Lung (tissue), 12 donors: ENCODE results near the gene CNRIP1. TPM values are rescaled to one million over a fixed set of nuclear protein-coding genes. Genes with fewer than 3 reads are reported as not detected.
"Not testable (repeated sequence)": the region's sequence is repeated elsewhere in the genome, so short reads cannot be mapped to it uniquely, and the experiment has no call there.

Experiments
- ATAC-seq: fragments of 200-7000 bp; cut with Tn5 transposase; one replicate; pipeline ENCODE4 v1.9.1; 2020; ENCODE audit warnings: moderate number of reproducible peaks; ENCODE audit not compliant: insufficient read depth, low FRiP score
- DNase-seq, 3 donors: peaks; one replicate each; pipeline ENCODE4 v3.0.0-alpha.2; 2013 to 2017
- H3K27ac ChIP-seq, 2 donors: one replicate each; pipeline ENCODE4 v1.5.1; 2013; ENCODE audit warnings: mild to moderate bottlenecking in 2 of 2, moderate library complexity in 2 of 2, control low read depth in 1 of 2, inconsistent platforms in 1 of 2, low read depth in 1 of 2, low read length in 1 of 2
- H3K27me3 ChIP-seq, 3 donors: one replicate each; pipeline ENCODE4 v1.5.1; 2013; ENCODE audit warnings: low read length in 2 of 3; ENCODE audit not compliant: control insufficient read depth in 3 of 3, insufficient read depth in 3 of 3
- H3K36me3 ChIP-seq, 4 donors: one replicate each; pipeline ENCODE4 v1.5.1; 2013; ENCODE audit warnings: low read length in 4 of 4, mild to moderate bottlenecking in 1 of 4, moderate library complexity in 1 of 4; ENCODE audit not compliant: control insufficient read depth in 4 of 4, insufficient read depth in 4 of 4
- H3K4me1 ChIP-seq, 5 donors: one replicate each; pipeline ENCODE4 v1.5.1; 2013; ENCODE audit warnings: low read length in 5 of 5, mild to moderate bottlenecking in 2 of 5, moderate library complexity in 1 of 5; ENCODE audit not compliant: control insufficient read depth in 5 of 5, insufficient read depth in 5 of 5
- H3K4me3 ChIP-seq: one replicate; pipeline ENCODE4 v1.5.1; 2013; ENCODE audit warnings: mild to moderate bottlenecking, control low read depth, moderate library complexity
- H3K9ac ChIP-seq, 2 donors: one replicate each; pipeline ENCODE4 v1.5.1; 2013; ENCODE audit warnings: low read length in 2 of 2, control low read depth in 1 of 2; ENCODE audit not compliant: insufficient read depth in 1 of 2
- H3K9me3 ChIP-seq, 4 donors: one replicate each; pipeline ENCODE4 v1.5.1; 2013; ENCODE audit warnings: low read length in 3 of 4, mild to moderate bottlenecking in 1 of 4, moderate library complexity in 1 of 4; ENCODE audit not compliant: control insufficient read depth in 4 of 4, insufficient read depth in 3 of 4
- WGBS, 2 donors: extraction: QIAGEN DNeasy Blood & Tissue Kit; methylation state at CpG; one replicate each; pipeline ENCODE4 v1.1.7; 2013; 5-methylcytosine and 5-hydroxymethylcytosine counted together
- polyA plus RNA-seq, 2 donors: library from polyadenylated mRNA; stranded (reverse); fragments of 200-250 nt; gene quantifications; one replicate each; pipeline ENCODE4 v1.2.1, GENCODE V29; 2013
- total RNA-seq, 2 donors: library from RNA; depleted of rRNA in 1 of 2; stranded (reverse); fragments of >200 nt in 1 of 2; gene quantifications; one replicate each; pipeline ENCODE4 v1.2.1, GENCODE V29; 2014 to 2021
- TF ChIP-seq, protein P1 (sequence below): IDR thresholded peaks from 2 replicates; pipeline ENCODE4 v1.5.1; 2012; ENCODE audit warnings: mild to moderate bottlenecking; ENCODE audit errors: control extremely low read depth, extremely low read depth
- donor health status: control.
- donor health status: control.
- donor health status: Bipolar disorder and iron deficiency.
- donor health status: healthy.
- donor health status: DM: yes; HTN: yes; CAD: no.

CNRIP1 gene
- total and polyA plus RNA-seq, 4 donors = 9.0 to 29.3 (median 14.5) TPM

DNA sequence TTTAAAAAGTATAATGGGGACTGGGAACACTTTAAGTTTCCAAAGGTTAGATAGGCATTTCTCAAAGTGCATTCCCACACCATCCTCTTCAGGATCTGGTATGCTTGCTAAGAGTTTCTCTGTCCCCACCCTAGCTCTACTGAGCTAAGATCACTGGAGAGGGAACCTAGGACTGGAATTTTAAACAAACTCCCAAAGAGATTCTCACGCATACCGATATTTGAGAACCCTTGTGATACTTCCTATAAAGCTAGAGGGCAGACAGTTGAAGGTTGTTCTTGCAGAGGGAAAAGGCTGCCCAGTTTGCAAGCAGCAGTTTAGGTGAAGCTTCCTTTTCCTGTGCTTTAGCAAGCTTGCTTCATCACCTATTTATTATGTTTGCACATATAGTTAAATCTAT is 3.6 kb downstream of the CNRIP1 start:
- Histone ChIP-seq H3K9me3 (no peaks in the 10 kb centered on the region), H3K27me3 (peaks cover 0 to 16% (median 0%) of the 10 kb centered on the region in 3 donors), H3K36me3 (peaks cover 0 to 12% (median 4%) of the 10 kb centered on the region in 4 donors), H3K4me1 (peaks cover 0 to 12% (median 0%) of the 10 kb centered on the region in 5 donors), H3K9ac (no peak overlapping the region), H3K4me3 (no peak overlapping the region), H3K27ac (no peak overlapping the region)
- ATAC-seq (no peak), DNase-seq (no peak)
- WGBS, 2 donors = 49 to 52% methylated on average over 2 of the region's 2 CpGs
- TF ChIP-seq, protein P1, sequence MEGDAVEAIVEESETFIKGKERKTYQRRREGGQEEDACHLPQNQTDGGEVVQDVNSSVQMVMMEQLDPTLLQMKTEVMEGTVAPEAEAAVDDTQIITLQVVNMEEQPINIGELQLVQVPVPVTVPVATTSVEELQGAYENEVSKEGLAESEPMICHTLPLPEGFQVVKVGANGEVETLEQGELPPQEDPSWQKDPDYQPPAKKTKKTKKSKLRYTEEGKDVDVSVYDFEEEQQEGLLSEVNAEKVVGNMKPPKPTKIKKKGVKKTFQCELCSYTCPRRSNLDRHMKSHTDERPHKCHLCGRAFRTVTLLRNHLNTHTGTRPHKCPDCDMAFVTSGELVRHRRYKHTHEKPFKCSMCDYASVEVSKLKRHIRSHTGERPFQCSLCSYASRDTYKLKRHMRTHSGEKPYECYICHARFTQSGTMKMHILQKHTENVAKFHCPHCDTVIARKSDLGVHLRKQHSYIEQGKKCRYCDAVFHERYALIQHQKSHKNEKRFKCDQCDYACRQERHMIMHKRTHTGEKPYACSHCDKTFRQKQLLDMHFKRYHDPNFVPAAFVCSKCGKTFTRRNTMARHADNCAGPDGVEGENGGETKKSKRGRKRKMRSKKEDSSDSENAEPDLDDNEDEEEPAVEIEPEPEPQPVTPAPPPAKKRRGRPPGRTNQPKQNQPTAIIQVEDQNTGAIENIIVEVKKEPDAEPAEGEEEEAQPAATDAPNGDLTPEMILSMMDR = no peak

DNA sequence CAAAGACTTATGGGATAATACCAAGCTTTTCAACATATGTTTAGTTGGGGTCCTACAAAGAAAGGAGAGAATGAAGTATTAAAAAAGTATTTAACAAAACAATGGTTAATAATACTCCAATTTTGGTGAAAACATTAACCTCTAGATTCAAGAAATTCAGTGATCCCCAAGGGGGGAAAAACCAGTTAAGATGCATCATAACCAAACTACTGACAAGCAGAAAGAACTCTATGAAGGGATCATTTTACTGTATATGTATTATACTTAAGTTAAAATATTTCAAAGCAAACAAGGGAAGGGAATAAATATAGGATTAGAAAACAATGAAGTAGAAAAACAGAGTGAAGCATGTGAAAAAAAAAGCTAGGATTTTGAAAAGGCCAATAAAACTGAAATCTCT is 8.7 kb downstream of the CNRIP1 start:
- Histone ChIP-seq H3K9me3 (no peaks in the 10 kb centered on the region), H3K36me3 (peaks cover 0 to 8% (median 1%) of the 10 kb centered on the region in 4 donors), H3K9ac (no peak overlapping the region), H3K27me3 (no peaks in the 10 kb centered on the region), H3K4me1 (no peaks in the 10 kb centered on the region), H3K4me3 (no peak overlapping the region), H3K27ac (no peak overlapping the region)
- DNase-seq = no peak
- no peak for ATAC-seq
- TF ChIP-seq, protein P1 = no peak

DNA sequence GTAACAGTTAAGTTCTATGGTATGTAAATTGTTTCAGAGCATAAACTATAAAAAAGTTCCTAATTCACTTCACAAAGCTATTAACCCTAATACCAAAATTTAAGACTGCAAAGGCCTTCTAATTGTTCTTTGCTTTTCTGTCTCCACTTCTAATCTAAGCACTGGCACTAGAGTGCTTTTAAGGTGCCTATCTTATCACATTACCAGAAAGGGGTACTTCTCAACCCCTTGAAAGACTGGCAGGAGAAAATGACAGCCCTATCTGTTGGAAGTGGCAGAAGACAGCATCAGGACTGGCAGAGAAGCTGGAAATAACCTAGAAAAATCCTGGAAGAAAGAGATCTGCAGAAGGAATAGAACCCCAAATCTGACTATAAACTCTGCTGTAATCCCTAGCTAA is 10.3 kb downstream of the CNRIP1 start:
- no peak for ATAC-seq
- TF ChIP-seq, protein P1 = no peak
- DNase-seq = no peak

DNA sequence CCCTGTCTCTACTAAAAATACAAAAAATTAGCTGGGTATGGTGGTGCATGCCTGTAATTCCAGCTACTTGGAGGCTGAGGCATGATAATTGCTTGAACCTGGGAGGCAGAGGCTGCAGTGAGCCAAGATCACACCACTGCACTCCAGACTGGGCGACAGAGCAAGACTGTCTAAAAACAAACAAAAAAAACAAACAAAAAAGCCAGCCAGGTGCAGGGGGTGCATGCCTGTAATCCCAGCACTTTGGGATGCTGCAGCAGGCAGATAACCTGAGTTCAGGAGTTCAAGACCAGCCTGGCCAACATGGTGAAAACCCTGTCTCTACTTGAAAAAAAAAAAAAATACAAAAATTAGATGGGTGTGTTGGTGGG is 15.9 kb downstream of the CNRIP1 start:
- H3K36me3 ChIP-seq, H3K9me3 ChIP-seq, H3K27ac ChIP-seq, ATAC-seq, H3K4me3 ChIP-seq, H3K4me1 ChIP-seq, DNase-seq, H3K9ac ChIP-seq, H3K27me3 ChIP-seq: not testable (repeated sequence)
- WGBS, 2 donors = 79 to 100% methylated on average over 1 of the region's 1 CpG

More for the DNA sequence above, 10.3 kb downstream of the CNRIP1 start:
- Histone ChIP-seq H3K4me1 (no peaks in the 10 kb centered on the region), H3K27me3 (no peaks in the 10 kb centered on the region), H3K9ac (no peak overlapping the region), H3K27ac (no peak overlapping the region), H3K4me3 (no peak overlapping the region), H3K9me3 (no peaks in the 10 kb centered on the region), H3K36me3 (no peaks in the 10 kb centered on the region)
